HG03439 (cell line): ENCODE measurements around the gene TMEM69.
"Not testable (repeated sequence)": the region's sequence is repeated elsewhere in the genome, so short reads cannot be mapped to it uniquely, and the experiment has no call there.

Experiments used
- ATAC-seq: cut with Tn5 transposase; IDR thresholded peaks from one replicate; pipeline ENCODE4 v1.9.1; 2021; ENCODE audit warnings: mild to moderate bottlenecking, moderate library complexity; ENCODE audit not compliant: unreplicated experiment

Gene TMEM69

DNA sequence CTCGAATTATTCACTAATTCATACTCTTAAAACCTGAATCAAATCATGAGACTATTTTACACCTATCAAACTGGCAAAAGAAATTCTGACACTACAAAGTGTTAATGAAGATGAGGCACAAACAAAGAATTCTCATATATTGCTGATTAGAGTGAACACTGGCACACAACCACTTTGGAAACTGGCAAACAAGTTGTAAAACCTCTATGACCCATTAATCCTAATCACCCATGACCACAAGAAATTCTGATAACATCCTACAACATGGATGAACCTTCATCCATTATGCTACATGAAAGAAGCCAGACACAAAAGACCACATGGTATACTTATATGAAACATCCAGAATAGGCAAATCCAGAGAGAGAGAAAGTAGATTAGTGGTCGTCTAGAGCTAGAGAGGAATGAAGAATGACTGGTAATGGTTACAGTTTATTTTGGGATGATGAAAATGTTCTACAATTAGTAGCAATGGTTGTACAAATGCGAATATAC, 10.2 kb upstream of the TMEM69 start:
- ATAC-seq = no peak

DNA sequence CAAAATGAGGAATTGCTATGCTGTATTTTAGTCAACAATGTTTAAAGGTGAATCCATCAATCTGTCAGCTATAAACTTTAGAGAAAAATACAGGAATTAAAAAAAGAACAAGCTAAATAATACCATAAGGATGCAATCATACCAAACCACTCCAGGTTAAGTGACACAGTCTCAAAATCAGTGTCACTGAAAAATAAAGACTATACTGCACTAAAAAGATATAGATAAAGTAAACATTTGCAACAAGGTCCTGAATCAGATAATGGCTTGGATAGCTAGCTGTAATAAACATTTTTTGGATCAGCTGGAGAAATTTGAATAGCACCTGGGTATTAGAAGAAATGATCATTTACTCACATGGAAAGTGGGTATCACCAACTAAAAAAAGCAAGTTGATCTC, 9.5 kb upstream of the TMEM69 start:
- no peak for ATAC-seq

DNA sequence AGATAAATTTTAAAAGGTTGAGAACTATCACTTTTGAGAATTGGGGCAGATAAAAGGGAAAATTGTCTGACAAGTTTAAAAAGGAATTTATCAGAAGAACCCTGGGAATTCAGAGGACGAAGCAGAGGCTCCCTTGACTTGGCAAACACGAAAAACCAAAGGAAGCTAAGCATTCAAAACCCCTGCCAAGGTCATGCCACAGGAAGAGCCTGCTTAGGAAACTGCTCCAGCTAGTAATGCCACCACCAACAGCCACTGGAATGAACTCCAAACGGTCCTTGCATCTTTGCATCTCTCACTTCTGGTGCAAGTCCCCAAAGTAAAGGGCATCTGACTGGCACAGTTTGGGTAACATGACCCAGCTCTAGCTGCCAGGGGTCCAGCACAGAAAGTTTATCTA, 8.9 kb upstream of the TMEM69 start:
- ATAC-seq = no peak

DNA sequence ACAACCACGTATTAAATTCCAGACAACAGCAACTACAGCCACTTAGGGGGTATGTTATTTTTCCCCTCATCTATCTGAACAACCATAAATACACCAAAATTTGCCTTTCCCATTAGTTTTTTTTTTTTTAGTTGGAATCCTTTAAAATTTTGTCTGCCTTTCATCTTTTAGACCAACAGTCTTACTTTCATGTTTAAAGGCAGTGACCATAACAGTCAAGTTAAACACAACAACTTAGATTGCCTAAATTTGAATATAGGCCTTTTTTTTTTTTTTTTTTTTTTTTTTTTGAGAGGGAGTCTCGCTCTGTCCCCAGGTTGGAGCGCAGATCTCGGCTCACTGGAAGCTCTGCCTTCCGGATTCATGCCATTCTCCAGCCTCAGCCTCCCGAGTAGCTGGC, 5.0 kb upstream of the TMEM69 start:
- ATAC-seq = no peak

DNA sequence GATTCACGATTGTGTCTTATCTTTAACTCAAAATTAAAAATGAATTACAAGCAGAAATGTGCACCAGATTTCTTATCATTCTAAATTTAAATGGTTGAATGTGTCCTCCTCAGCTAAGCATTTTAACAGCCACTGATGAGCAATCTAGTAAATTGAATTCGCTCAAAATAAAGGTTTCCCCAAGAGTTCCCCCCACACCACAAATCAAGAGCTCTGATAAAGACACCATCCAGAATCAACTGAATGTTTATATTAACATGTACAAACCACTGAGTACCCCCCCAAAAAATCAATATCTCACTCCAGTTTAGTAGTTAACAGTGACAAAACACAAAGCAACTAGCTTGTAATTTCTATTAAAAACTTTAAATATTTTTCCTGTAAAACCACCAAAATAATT, 3.6 kb upstream of the TMEM69 start:
- no peak for ATAC-seq

DNA sequence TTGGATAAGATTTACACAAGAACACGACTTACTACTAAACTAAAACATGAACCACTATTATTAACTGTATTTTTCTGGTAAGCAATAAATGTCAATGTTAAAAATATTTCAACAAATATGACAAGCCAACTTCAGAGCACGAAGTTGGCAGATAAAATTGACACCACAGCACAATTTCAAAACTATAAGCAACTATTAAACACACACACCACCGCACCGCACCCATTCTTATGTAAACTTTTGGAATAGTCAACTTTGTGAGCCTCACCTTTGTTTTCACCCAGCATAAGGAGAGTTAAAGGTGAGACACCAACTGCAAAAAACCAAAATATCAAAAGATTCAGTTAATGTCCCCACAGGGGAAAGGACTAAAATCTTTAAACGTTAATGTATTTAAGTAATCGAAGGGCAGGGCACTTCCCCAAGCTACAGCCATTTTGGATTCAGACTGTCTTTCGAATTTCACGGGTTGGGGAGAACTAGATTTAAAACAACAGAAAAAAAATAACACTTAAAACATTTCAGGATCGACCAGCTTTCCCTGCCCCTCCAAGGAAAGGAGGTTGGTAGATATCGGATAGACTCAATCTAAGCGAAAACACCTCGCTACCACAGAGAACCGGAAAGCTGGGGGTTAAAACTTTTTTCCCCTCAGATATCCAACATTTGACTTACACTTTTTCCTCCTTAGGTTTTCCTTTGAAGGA, 2.5 kb upstream of the TMEM69 start:
- ATAC-seq = no peak

DNA sequence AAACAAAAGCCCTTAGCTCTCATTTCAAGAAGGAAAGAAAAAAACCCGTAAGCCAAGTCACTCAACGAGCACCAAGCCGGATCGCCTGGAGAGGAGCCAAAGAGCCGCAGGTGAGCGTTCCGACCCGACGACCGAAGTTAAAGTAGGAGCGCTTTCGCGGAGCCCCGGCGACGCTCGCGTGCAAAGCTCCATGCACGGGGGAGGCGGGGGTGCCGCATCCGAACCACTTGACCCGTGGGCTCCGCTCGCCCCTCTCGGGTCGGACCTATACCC, 2.0 kb upstream of the TMEM69 start:
- ATAC-seq = no peak

DNA sequence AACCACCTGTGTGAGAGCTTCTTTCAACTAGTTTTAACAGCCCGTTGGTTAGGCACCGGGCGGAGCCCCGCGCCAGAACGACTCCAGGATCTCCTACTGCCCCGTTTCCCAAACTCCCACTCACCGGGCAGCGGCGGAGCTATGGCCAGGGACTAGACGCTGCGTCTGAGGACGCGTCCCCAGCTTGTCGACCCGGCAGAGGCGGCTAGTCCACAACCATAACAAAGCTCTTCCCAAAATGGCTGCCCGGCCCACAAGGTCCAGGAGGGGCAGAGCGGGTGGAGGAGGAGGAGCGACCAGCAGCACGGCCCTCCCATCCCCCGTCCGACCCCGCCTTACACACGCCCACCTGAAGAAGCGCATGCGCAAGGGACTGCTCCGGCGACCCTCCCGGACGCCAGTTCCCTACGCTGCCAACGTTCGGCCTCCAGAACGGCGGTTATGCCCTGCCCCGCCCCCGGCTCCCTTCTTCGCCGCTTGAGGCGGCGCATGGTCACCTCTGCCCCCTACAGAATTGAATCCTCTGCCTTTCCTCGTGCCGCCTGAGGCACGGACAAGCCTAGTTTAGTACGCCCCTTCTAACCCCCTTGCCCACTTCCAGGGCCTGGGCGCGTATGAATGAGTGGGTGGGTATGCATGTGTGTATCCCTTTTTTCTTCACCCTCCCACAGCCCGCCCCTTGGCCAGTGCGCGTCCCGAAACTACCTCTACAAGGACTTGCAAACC, 1.5 kb upstream of the TMEM69 start, which contains the start of gene GPBP1L1:
Gene GPBP1L1 (minus strand): TSS at position 246 of the 726 bp plus-strand sequence. CDS start 27,446 bp downstream, outside the sequence.
- peak; percentile 58 for ATAC-seq

DNA sequence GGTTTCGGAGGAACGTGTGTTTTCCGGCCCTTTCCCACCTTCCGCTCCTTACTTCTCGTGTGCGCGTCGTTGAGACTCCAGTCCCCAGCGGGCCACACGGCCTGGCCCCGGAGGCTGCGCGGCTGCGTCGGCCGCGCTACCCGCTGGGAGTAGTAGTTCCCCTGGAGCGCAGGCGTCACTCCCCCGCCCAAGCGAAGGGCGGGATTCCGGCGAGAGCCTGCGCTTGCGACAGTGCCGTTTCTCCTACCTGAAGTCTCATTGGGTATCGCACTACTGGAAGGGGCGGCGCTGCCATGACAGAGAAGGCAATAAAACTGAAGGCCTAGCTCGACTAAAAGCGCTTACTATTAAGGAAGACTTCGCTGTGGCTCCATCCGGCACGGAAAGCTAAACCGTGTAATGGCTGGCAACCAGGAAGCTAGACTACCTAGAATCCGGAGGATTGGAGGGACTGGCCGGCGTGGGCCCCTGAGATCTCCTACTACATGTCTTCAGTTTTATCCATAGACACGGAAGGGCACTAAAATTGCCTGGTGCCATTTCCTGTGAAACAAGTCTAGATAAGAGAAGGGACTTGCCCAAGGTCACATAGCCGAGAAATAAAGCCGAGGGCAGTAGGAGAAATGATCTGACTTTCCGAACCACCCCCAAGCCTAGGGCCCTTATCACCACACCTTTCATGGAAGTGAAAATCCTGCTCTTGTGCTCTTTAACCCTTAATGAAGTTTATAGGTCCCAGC, 797 bp upstream of the TMEM69 start:
- peak; percentile 71 for ATAC-seq

DNA sequence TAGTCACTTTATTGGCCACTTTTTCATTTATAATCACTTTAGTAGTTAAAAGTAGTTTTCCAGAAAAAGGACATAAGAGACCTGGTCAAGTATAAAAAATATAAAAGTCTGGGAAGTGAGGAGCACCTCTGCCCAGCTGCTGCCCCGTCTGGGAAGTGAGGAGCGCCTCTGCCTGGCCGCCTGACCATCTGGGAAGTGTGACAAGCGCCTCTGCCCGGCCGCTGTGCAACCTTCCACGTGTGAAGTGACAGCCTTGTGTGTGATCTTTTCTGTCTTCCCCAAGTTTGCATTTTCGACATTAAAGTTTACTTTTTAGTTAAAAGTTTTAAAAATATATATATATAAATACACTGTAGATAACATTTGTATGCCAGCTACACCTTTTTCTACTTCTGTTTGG, 5.8 kb downstream of the TMEM69 start:
- not testable (repeated sequence) for ATAC-seq

DNA sequence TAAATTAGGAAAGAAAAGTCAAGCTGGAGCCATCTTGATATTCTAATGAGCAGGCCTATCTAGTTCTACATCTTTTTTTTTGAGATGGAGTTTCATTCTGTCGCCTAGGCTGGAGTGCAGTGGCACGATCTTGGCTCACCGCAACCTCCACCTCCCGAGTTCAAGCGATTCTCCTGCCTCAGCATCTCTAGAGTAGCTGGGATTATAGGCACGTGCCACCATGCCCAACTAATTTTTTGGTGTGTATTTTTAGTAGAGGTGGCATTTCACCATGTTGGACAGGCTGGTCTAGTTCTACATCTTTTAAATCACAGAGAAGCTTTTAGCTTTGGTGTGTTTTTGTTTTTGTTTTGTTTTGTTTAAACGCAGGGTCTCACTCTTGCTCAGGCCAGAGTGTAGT, 6.8 kb downstream of the TMEM69 start:
- ATAC-seq = no peak

DNA sequence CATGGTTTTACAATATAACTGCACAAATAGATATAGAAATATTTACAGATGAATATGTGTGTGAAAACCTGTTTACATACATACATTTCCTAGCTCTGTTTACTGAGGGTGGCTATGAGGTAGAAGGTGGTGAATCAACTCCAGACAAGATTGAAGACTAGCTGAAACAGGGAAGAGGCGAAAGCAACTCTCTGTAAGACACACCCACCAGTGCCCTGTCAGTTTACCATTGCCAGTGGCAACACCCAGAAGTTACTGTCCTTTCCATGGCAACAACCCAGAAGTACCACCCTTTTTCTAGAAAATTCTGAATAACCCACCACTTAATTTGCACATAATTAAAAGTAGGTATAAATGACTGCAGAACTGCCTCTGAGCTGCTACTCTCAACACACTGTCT, 16.7 kb downstream of the TMEM69 start:
- no peak for ATAC-seq

DNA sequence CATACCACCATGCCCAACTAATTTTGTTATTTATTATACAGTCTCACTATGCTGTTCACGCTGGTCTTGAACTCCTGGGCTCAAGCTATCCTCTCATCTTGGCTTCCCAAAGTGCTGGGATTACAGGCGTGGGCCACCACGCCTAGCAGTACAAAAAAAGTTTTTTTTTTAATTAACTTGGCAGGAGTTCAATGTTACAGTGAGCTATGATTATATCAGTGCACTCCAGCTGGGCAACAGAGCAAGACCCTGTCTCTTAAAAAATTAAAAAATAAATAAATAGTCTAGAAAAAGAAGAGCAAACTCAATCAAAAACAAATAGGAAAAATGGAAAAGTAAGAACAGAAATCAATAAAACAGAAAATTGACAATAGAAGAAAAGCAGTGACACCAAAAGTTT, 25.7 kb downstream of the TMEM69 start:
- ATAC-seq = no peak

DNA sequence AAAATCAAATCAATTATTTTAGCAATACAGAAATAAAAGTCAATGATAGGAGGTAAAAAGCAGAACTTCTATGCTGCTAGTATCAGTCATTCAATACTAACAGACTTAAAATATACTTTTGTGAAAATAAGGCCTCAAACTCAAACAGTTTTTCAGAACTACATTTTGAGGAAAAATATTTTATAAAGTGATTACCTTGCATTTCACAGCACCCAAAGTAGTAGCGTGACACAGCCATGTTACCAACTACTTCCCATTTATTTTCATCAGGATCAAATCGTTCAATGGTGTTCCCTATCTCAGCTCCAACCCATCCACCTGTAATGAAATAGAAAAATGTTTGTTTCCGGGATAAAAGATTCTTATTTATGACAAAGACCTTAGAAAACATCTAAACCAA, 28.7 kb downstream of the TMEM69 start:
- ATAC-seq = no peak

DNA sequence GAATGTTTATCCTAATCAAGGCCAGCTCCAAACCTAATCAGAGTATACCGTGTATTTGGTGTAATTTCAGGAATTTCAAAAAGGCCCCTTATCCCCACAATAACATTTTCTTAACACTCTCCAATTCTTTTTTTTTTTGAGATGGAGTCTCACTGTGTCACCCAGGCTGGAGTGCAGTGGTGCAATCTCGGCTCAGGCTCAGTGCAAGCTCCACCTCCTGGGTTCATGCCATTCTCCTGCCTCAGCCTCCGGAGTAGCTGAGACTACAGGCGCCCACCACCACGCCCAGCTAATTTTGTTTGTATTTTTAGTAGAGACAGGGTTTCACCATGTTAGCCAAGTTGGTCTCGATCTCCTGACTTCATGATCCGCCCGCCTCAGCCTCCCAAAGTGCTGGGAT, 29.4 kb downstream of the TMEM69 start:
- ATAC-seq = not testable (repeated sequence)

DNA sequence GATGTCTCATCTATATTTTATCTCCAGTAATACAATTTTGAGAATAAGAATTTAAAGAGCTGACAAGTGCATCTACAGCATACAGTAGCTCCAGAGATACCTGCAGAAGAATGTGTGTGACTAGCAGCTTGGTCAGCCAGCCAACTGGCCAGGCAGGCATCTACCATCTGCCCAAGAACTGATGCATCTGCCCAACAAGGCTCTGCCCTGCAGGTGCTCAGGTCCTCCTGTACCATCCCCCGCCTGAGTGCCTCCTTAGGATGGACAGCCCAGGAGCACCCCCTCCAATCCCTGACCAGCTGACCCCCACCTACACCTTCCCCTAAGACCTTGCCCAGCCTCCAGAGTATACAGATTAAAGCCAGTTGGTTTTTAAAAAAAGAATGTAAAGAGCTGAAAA, 30.3 kb downstream of the TMEM69 start:
- ATAC-seq = no peak

DNA sequence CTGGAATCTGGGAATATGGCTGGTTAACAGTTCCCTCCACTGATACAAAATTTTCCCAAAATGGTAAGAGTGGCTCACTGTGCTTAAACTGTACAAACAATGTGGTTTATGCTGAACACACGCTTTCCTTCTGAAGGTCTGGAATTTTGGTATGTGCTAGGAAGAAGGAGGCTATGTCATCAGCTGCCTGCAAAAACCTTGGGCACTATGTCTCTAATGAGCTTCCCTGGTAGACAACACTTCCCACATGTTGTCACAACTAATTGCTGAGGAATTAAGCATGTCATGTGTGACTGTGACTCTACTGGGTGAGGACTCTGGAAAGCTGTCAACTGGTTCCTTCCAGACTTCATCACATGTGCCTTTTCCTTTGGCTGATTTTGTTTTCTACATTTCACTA, 33.2 kb downstream of the TMEM69 start:
- no peak for ATAC-seq

DNA sequence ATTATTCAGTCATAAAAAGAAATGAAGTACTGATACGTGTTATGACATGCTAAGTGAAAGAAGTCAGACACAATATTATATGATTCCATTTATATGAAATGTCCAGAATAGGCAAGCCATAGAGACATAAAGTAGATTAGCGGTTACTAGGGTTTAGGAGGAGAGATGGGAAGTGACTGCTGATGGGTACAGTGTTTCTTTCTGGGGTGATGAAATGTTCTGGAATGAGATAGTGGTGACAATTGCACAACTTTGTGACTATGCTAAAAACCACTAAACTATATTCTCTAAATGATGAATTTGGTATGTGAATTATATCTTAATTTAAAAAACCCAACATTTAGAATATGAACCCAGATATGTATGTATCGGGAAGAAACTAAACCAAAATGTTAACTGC, 34.8 kb downstream of the TMEM69 start:
- ATAC-seq = no peak

DNA sequence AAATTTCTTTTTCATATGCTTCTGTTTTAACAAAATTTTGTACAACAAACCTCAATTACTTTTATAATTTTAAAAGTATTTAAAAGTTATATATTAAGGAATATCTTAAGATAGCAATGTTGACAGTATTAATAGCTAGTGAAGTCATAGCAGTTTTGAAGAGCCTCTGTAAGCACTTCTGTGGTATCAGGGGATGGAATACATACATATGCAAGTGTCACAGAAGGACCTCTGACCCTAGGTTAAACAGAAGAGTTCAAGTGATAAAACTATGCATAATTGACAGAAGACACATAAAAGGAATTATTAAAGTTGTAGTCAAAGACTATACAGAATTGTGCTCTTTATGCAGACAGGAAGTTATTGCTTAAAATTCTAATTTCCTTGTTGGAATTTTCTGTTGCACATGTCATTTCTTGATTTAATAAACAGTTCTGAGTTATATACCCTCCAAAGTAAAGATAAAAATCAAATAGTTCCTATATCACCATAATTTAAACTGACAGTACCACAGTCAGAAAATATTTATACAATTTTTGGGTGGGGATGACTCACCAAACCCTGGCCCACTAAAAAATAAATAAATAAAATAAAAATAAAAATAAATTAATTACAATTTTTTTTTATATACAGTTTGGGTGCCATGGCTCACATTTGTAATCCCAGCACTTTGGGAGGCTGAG, 35.4 kb downstream of the TMEM69 start:
- no peak for ATAC-seq

DNA sequence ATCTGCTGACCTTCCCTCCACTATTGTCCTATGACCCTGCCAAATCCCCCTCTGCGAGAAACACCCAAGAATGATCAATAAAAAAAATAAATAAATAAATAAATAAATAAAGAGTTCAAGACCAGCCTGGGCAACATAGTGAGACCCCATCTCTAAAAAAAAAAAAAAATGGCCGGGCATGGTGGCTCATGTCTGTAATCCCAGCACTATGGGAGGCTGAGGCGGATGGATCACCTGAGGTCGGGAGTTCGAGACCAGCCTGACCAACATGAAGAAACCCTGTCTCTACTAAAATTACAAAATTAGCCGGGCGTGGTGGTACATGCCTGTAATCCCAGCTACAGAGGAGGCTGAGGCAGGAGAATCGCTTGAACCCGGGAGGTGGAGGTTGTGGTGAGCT, 38.0 kb downstream of the TMEM69 start:
- not testable (repeated sequence) for ATAC-seq

DNA sequence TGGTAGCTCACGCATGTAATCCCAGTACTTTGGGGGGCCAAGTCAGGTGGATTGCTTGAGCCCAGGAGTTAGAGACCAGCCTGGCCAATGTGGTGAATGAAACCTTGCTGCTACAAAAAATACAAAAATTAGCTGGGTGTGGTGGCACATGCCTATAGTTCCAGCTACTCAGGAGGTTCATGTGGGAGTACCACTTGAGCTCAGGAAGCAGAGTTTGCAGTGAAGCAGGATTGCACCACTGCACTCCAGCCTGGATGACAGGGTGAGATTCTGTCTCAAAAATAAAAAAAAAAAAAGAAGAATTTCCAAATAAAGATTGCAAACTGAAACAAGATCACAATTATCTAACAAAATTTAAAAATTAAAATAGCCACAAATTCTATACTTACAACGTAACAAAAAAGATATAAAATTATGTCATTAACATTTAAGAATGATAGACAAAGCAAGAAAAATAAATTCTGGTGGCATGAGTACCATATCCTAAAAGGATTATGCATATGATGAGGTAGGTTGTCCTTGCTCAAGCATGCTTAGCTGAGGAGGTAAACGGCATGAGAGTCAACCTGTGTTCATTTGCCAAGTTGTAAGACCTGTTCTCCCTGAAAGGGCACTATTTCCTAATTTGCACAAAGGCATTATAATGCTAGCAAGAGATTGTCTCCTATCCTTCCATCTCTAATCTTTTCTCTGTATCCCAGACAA, 42.2 kb downstream of the TMEM69 start:
- no peak for ATAC-seq
